RCC 7860 (cell line): Measurements from ENCODE around the gene FAN1.

Source experiments
- DNase-seq: peaks from one replicate; pipeline ENCODE4 v3.0.0-alpha.2; 2015; ENCODE audit warnings: low spot score
- FAIRE-seq: peaks from 2 replicates; lab custom pipeline; 2012; peaks lifted over from hg19 to GRCh38; lab: Jason Lieb, UNC

FAN1 gene

DNA sequence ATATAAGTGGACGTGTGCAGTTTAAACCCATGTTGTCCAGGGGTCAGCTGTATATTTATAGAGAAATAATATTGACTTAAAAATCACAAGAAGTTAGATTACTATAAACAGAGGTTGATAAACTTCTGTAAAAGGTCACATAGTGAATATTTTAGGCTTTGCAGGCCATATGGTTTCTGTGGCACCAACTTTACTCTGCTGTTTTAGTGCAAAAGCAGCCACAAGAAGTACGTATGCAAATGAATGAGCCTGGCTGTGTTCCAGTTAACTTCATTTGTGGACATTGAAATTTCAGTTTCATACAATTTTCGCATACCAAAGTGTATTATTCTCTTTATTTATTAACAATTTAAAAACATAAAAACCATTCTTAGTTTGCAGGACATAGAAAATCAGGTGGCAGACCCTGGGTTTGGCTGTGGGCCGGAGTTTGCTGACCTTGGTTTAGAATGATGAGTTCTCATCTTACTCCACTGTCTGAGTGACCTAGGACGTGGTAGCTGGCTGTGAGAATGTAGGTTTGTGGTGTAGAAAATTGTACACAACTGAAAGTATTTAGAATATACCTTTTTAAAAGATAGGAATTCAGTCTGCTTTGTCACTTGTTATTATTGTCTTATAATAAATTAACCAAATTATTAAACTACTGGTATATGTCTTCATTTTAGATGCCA, 16.3 kb downstream of the FAN1 start:
- no peak for FAIRE-seq
- DNase-seq = no peak

DNA sequence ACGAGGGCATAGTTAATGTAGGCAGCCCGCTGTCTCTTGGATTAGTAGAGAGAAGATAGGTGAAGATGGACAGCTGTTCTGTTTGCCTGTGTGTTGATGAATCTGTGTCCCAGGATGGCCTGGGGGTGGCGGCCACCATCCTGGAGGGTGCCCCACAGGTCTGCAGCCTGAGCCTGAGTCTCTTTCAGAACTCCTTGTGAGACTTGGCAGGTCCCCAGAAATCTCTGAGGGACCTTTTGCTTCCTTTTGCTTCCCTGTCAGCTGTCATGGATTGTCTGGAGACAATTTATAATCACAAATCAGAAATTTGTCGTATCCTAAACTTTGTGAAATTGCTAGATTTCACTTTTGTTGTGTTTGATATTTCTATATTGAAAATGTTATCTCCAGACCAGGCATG, 17.4 kb downstream of the FAN1 start:
- FAIRE-seq (no peak), DNase-seq (no peak)

DNA sequence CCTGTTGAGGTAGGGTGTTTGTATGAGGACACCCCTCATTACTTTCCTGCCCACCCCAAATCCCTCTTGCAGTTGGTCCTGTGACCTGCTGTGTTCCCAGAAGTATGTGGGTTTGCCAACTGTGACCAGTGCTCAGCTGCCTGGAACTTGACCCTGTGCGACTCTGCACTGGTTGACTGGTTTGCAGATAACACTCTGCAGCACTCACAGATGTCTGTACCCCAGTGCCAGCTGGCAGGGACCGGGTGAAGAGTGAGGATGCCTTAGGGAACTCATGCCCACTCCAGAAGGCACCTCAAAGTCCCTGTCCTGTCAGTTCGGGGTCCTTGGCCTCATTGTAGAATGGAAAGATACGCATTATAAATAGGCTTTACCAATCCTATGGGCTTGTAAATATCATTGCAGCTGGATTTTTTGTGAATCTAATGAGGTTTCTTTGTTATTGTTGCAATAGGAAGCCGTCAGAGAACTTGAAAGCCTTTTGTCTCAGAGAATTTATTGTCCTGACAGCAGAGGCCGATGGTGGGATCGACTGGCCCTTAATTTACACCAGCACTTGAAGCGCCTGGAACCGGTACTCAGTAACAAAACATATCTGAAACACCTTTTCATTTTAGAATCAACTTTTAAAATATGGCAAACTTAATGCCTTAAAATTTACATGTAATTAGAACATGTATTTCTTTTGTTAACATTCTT, 18.2 kb downstream of the FAN1 start:
- FAIRE-seq (peak; percentile 71), DNase-seq (peak; percentile 4)

DNA sequence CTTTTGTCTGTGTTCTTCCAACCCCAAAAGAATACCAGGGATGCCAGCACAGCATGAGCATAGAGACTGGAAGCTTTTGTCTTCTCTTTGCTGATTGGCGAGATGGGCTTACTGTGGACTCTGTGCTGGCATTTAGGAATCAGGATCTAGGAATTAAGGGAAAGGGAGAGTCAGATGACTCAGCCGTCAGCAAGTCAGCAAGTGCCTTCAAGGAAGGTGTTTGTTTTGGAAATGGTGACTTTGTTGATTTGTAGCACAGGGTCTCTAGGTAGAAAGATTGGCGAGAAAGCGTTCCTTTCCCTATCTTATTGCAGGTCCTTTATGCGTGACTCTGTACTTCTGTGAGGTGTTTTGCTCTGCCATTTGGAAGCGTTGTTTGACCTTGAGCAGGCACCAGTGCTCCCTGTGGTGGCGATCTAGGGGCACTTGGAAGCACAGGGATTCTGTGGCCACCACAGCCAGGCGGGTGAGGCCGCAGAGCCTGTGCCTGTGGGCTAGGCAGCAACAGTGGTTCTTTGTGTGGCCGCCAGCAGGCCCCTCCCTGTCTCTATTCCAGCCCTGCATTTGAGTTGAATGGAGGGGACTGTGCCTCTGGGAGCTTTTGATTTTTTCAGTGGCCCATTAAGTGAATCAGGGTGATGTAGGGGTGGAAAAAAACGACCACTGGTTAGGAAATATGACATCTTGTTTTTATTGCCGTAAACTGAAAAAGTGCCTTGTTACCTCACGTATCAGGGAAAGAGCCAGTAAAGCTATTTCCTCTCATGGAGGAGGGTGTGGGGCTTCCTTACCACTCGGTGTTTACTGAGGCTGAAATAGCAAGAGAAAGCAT, 19.0 kb downstream of the FAN1 start:
- peak; percentile 14 for DNase-seq
- FAIRE-seq = no peak

DNA sequence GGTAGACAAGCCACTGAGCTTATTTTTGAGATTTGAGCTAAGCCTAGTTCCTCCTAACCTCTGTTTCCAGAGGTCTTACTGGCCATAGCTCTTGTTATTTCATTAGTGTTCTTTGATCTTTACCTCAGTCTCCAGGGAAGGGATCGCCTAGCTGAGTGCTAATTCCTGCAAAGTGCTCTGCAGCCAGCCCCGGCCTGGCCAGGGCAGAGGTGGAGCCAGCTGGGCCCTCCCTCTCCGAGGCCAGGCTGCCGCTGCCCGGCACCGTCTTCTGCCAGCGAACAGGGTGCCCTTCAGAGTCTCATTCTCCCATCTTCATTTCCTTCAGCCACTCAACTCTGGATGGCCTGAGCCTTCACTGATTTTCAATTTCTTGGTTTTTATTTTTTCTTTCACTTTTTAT, 19.7 kb downstream of the FAN1 start:
- FAIRE-seq (no peak), DNase-seq (no peak)

DNA sequence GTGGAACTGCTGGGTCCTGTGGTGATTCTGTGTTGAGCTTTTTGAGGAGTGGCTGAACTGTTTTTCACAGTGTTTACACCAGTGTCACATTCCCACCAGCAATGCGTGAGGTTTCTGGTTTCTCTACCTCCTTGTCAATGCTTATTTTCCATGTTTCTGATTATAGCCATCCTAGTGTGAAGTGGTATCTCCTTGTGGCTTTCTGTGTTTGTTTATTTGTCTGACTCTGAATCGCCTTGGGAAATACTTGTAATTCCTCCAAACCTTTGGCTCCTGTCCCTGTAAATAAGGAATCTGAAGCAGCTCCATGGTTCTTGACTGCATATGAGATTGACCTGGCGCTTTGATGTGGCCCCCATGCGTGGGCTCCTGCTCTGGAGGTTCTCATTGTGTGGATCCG, 20.6 kb downstream of the FAN1 start:
- FAIRE-seq (no peak), DNase-seq (no peak)

DNA sequence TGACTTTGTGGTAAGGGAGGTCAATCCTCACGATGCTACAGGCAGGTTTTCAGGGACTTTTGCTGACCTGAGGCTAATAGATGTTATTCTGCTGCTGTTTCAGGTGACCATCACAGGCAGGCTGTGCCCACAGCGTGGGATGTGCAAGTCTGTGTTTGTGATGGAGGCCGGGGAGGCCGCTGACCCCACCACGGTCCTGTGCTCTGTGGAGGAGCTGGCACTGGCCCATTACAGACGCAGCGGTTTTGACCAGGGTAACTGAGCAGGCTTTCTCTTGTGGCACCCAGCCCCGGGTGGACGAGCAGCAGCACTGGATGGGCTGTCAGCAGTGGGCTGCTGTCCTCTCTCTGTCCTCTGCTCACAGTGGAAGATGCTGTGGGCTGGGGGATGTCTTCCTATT, 22.0 kb downstream of the FAN1 start:
- FAIRE-seq = no peak
- no peak for DNase-seq

DNA sequence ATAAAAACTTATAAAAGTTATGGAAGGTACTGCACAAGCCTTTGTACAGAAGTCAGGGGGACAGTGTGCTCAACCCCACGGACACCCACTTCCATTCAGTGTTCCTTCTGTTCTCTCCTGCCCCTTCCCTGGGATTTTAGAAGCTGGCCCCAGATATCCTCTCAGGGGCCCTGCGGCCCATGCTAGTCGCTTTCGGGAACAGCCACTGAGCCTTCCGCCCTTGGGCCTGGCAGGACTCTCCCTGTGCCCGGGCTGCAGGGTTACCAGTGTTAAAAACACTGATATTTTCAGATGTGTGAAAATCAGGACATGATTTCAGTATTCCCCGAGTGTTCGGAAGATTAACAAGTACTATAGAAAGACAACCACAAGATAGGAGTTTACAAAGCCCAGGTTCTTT, 22.4 kb downstream of the FAN1 start:
- no peak for FAIRE-seq
- DNase-seq = no peak

DNA sequence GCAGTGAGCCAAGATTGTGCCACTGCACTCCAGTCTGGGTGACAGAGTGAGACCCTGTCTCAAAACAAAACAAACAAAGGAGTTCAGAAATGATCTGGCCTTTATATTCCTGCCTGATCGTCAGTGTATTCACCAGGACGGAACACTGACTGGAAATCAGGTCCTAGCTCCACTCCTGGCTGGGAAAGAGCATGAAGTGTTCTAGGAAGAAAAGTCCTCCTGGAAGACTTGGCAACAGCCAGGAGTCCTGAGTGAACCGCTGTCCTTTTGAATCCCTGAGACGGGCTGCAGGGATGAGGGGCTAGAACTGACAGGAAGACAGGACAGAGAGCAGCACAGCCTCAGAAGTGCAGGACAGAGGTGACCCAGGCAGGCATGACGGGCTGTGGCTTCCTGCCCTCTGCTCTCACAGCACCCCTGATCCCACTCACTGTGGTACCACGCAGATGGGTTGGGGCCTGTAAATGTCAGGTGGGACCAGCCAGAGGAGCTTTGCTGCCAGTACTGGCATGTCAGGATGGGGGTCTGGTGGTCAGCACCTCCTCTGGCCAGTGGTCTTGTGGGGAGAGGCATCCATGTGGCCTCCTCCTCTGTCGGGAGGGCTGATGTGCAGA, 23.5 kb downstream of the FAN1 start:
- FAIRE-seq (no peak), DNase-seq (no peak)

DNA sequence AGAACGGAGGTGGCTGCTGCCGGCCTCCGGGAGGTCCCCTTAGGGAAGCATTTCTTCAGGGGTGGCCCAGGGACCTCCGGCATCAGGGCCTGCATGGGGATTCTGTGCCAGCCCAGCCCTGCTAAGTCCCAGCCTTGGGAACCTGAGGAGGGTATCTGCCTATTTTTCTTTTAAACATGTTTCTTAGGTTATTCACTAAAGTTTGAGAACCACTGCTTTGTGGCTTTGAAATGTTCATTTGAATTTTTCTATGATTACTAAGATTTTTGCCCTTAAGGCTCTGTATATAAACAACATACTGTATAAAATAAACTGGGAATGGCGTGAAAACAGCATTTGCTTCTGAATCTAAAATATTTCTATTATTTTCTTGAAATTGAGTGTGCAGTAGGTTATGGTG, 24.4 kb downstream of the FAN1 start:
- FAIRE-seq (no peak), DNase-seq (no peak)

DNA sequence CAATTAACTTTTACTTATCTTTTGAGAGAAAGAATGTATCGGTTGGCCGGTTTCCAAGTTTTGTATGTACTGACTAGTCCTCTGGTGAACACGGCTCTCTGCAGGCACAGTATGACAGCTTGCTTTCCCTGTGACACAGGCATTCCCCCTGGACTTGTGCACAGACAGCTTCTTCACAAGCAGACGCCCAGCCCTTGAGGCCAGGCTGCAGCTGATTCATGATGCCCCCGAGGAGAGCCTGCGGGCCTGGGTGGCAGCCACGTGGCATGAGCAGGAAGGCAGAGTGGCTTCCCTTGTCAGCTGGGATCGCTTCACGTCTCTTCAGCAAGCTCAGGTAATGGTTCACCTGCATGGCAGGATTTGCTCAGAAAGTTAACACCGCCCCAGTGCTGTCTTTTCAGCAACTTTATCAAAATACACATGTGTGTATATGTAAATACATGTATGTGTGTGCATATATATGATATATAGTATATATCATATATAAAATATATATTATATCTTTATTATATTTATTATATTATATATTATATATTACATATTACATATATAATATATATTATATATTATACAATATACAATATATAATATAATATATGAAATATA, 25.5 kb downstream of the FAN1 start:
- FAIRE-seq = no peak
- DNase-seq = no peak

DNA sequence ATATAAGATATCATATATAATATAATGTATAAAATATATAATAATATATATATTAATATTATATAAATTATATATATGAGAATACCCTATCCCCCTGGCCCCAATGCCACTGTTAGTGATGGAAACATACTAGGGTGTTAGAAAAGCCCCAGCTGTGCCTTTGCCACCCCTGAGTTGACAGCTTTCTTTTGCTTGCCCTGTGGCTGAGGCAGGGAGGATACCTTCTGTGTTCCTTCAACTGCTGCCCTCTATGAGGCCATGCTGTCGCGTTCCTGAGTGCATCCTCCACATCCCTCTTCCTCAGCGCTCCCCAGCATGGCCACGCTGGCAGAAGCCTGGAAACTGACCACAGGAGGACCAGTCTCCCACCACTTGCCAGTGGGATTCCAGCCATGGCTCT, 26.3 kb downstream of the FAN1 start:
- FAIRE-seq (no peak), DNase-seq (no peak)

DNA sequence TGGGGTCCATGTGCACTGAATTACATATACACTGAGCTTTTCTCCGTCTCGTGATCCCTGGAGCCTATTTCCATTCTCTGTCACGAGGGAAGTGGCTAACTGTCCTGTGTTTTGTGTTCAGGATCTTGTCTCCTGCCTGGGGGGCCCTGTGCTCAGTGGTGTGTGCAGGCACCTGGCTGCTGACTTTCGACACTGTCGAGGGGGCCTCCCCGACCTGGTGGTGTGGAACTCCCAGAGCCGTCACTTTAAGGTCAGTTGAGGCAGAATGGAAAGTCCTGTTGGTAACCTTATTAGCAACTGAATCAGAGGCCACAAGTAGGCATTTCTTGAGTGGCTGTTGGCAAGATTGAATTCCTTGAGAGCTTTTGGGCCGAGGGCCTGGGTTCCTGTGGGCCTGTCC, 26.7 kb downstream of the FAN1 start:
- DNase-seq = no peak
- no peak for FAIRE-seq

DNA sequence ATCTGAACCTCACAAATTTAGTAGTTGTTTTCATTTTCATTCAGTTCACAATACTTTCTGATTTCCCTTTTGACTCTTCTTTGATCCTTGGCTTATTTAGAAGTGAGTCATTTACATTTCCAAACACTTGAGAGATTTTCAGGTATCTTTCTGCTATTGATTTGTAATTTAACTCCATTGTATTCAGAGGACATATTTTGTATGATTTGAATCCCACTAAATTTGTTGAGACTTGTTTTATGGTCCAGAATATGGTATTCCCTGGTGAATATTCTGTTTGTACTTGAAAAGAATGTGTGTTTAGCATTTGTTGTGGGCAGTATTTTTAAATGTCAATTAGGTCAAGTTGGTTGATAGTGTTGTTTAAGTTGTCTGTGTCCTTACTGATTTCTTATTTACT, 29.6 kb downstream of the FAN1 start:
- no peak for DNase-seq
- FAIRE-seq = no peak

DNA sequence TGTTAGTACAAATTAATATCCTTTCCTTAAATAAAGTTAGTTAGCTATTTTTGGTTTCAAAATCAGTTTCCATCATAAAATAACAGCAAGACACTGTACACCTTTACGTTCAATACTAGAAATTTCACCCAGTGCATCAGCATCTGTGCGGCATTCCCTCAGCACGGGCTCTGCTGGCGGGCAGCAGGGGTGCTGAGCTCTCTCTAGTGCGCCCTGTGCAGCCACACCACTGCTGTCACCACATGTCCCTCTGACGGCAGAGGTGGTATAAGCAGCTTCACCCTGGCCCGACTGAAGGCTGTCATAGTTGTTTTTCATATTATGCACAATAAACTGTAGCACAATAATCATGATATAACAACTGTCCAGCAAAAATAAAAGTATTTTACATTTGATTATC, 35.4 kb downstream of the FAN1 start:
- DNase-seq = no peak
- FAIRE-seq = no peak

DNA sequence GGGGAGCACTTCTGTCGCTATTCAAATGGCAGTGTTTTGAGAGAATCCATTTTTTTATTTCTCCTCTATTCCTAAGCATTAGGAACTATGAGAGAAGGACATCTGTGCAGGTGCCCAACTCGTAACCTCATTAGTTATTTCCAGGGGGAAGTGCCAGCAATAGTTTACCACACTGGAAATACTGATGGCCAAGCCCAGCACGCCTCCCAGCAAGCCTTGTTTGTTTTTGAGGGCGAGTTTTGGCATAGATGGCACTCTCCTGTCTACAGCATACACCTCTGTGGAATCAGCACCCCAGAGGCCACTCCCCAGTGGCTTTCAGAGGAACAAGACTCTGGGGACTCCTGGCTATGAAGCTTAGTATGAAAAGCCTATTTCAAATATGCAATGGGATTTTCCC, 36.6 kb downstream of the FAN1 start:
- FAIRE-seq (no peak), DNase-seq (no peak)

DNA sequence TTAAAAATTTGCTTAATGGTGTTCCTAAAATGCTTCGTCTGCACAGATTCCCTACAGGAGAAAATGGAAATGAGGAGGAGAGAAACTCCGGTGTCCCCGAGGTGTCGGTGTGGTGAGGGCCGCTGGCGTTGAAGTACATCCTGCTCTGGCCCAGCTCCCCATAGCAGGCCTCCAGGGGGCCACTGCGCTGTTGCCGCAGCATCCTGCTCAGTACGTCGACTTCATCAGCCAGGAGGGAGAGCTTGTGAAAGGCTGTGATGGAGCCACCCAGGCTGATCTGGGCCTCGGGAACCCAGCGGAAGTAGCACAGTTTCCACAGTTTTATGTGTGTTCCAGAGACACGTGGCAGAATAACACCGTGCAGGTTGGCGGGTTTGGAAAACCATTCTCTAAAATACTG, 37.8 kb downstream of the FAN1 start:
- DNase-seq (no peak), FAIRE-seq (no peak)

DNA sequence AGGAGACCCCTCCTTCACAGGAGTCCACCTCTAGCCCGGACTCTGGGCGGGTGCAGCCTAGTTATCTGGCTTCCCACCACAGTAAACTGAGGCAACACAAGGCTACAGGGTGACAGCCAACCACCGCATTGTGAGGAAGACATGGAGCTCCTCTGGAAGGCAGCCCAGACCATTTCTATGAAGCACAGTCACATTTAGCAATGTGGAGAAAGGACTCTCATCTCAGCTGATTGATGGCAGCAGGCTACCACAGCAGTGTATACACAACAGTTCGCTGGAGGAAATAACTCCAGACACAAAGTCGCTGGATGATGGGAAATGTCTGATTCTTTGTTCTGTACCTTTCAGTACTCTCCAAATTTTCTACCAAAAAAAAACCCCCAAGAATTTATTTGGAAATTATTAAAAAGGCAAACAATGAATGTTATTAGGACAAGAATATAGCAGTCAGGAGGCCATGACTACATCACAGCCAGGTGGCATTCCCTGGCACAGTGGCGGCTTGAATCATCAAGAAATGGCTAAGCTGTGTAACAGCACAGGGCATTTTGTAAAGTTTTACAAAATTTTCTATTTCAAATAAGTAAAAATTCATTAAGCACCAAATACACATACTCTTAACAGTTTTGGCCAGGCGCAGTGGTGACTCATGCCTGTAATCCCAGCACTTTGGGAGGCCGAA, 40.1 kb downstream of the FAN1 start:
- FAIRE-seq (no peak), DNase-seq (no peak)

DNA sequence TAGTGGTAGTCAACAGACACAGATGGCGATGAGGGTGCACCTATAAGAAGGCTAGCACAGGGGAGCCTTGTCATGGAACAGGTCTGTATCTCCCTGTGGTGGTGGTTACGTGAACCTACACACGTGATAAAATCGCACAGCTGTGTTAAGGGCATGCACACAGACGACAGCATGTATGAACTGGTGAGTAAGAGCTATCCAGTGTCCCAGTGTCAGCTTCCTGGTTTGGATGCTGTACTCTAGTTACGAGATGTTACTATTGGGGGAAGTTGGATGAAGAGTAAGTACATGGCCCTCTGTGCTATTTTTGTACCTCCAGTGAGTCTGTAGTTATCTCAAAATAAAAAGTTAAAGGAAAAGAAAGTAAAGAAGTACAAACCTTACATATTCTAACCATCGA, 49.5 kb downstream of the FAN1 start:
- no peak for FAIRE-seq
- DNase-seq = no peak

DNA sequence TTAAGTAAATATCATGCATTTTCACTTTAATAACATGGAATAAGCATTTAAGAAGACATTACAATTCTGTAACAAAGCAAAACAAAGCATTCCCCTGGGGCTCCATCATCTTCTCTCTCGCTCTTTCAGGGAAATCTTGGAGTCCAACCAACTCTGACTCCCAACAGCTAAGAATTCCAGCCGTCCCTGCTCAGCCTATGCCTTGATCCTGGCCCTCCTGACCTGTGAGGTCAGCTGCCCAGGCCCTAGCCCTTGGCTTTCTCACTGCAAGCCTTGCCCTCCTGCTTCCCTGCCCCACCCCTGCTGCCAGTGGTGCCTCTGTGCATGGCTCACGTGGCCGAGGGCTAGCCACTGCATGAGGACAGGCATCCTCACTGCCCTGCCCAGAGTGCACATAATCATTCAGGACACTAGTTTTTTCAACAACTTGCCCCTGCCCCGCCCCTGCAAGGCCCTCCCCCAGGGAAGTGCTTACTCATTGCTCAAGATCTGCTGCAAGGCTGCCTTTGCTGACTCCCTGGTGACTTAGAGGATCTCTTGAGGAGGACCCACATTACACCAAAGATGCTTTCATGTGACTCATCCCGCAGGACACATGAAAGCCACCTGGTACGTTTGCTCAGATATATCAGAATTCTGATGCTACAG, 50.1 kb downstream of the FAN1 start:
- DNase-seq = peak; percentile 87
- FAIRE-seq = peak; percentile 81
